IMR-90 (cell line): ENCODE data around the gene KDM1A. TPM values are rescaled to one million over a fixed set of nuclear protein-coding genes. Genes with fewer than 3 reads are reported as not detected.
"Not testable (repeated sequence)": the region's sequence is repeated elsewhere in the genome, so short reads cannot be mapped to it uniquely, and the experiment has no call there.

ENCODE experiments used
- ATAC-seq: fragments of 200-7000 bp; cut with Tn5 transposase; 2 replicates; pipeline ENCODE4 v1.9.1; 2020; ENCODE audit warnings: low read depth, mild to moderate bottlenecking, moderate library complexity
- BruUV-seq: library from RNA; stranded (reverse); fragments of 400-500 nt; replicated peaks from 2 replicates; lab custom pipeline; 2021; lab: Mats Ljungman, UMichigan
- CTCF ChIA-PET: fragments of 300-600 bp; formaldehyde crosslinking; extraction: SDS; loops from one replicate; lab custom pipeline; 2021; ENCODE audit warnings: antibody characterized with exemption; lab: Yijun Ruan, JAX
- POLR2A ChIA-PET: fragments of 300-600 bp; sonication (Branson Sonifier 250); formaldehyde crosslinking; loops from one replicate; lab custom pipeline; 2022; ENCODE audit warnings: antibody characterized with exemption; ENCODE audit not compliant: unreplicated experiment; lab: Charles Lee
- DNase-seq: peaks from one replicate; pipeline ENCODE4 v3.0.0; 2013
- H2AFZ ChIP-seq: replicated peaks from 2 replicates; pipeline ENCODE3; 2013; ENCODE audit warnings: low read length, mild to moderate bottlenecking; ENCODE audit not compliant: poor library complexity
- H2AK5ac ChIP-seq: 2 replicates; pipeline ENCODE4 v1.6.1; 2013; ENCODE audit warnings: low read depth, low read length, inconsistent platforms
- H2AK9ac ChIP-seq: replicated peaks from 2 replicates; pipeline ENCODE3; 2013; ENCODE audit warnings: mild to moderate bottlenecking, low read depth, low read length, moderate library complexity; ENCODE audit not compliant: poor library complexity
- H2BK120ac ChIP-seq: 2 replicates; pipeline ENCODE4 v1.6.1; 2013; ENCODE audit warnings: low read depth, low read length, inconsistent platforms
- H2BK15ac ChIP-seq: 3 replicates; pipeline ENCODE4 v1.6.1; 2013; ENCODE audit warnings: low read depth, low read length, inconsistent platforms
- H2BK20ac ChIP-seq: 2 replicates; pipeline ENCODE4 v1.6.1; 2013; ENCODE audit warnings: low read depth, mild to moderate bottlenecking, inconsistent platforms, low read length, moderate library complexity
- H2BK5ac ChIP-seq: 2 replicates; pipeline ENCODE4 v1.6.1; 2013; ENCODE audit warnings: mild to moderate bottlenecking, low read depth, low read length, inconsistent platforms; ENCODE audit not compliant: poor library complexity, severe bottlenecking
- H3K14ac ChIP-seq: replicated peaks from 2 replicates; pipeline ENCODE4 v1.6.1; 2013; ENCODE audit warnings: low read depth, low read length, inconsistent platforms
- H3K18ac ChIP-seq: 2 replicates; pipeline ENCODE4 v1.6.1; 2013; ENCODE audit warnings: low read depth, low read length, control low read depth
- H3K23ac ChIP-seq: 2 replicates; pipeline ENCODE4 v1.6.1; 2013; ENCODE audit warnings: low read depth, low read length, inconsistent platforms
- H3K27ac ChIP-seq: 2 replicates; pipeline ENCODE4 v1.5.1; 2013; ENCODE audit warnings: mild to moderate bottlenecking, control low read depth, low read length; ENCODE audit not compliant: insufficient read depth
- H3K27me3 ChIP-seq: 2 replicates; pipeline ENCODE4 v1.6.1; 2013; ENCODE audit warnings: low read length; ENCODE audit not compliant: control insufficient read depth, insufficient read depth
- H3K36me3 ChIP-seq: 2 replicates; pipeline ENCODE4 v1.6.1; 2013; ENCODE audit warnings: low read length, mixed read lengths; ENCODE audit not compliant: control insufficient read depth, insufficient read depth
- H3K4ac ChIP-seq: 2 replicates; pipeline ENCODE4 v1.6.1; 2013; ENCODE audit warnings: low read depth, low read length, inconsistent platforms
- H3K4me1 ChIP-seq: 2 replicates; pipeline ENCODE4 v1.6.1; 2013; ENCODE audit warnings: low read length, mixed read lengths; ENCODE audit not compliant: control insufficient read depth, insufficient read depth
- H3K4me2 ChIP-seq: 2 replicates; pipeline ENCODE4 v1.6.1; 2013; ENCODE audit warnings: low read depth, mild to moderate bottlenecking, control low read depth, low read length, moderate library complexity
- H3K4me3 ChIP-seq: 2 replicates; pipeline ENCODE4 v1.5.1; 2013; ENCODE audit warnings: low read depth, mild to moderate bottlenecking, control low read depth, low read length, moderate library complexity; ENCODE audit not compliant: insufficient read depth
- H3K56ac ChIP-seq: 2 replicates; pipeline ENCODE4 v1.6.1; 2013; ENCODE audit warnings: low read length, inconsistent platforms; ENCODE audit not compliant: insufficient read depth; ENCODE audit errors: extremely low read depth
- H3K79me1 ChIP-seq, 2 experiments: 2 replicates each; pipeline ENCODE4 v1.6.1; 2013; ENCODE audit warnings: low read length in 2 of 2, inconsistent platforms in 1 of 2, low read depth in 1 of 2
- H3K9ac ChIP-seq: 2 replicates; pipeline ENCODE4 v1.6.1; 2013; ENCODE audit warnings: low read depth, low read length, control low read depth
- H3K9me1 ChIP-seq: 2 replicates; pipeline ENCODE4 v1.6.1; 2013; ENCODE audit warnings: low read length, inconsistent platforms; ENCODE audit not compliant: insufficient read depth
- H3K9me3 ChIP-seq: 2 replicates; pipeline ENCODE4 v1.6.1; 2013; ENCODE audit warnings: low read length; ENCODE audit not compliant: control insufficient read depth, insufficient read depth
- H4K20me1 ChIP-seq: 2 replicates; pipeline ENCODE4 v1.6.1; 2013; ENCODE audit warnings: low read length, inconsistent platforms; ENCODE audit not compliant: insufficient read depth
- H4K5ac ChIP-seq: 2 replicates; pipeline ENCODE4 v1.6.1; 2013; ENCODE audit warnings: mild to moderate bottlenecking, low read depth, low read length, control low read depth
- H4K8ac ChIP-seq, 2 experiments: 2 replicates each; pipeline ENCODE4 v1.6.1; 2013; ENCODE audit warnings: low read depth in 2 of 2, low read length in 2 of 2, control low read depth in 1 of 2, inconsistent platforms in 1 of 2
- H4K91ac ChIP-seq: 2 replicates; pipeline ENCODE4 v1.6.1; 2013; ENCODE audit warnings: low read depth, low read length, inconsistent platforms; ENCODE audit not compliant: insufficient read depth
- BHLHE40 ChIP-seq: fragments of 150-350 bp; IDR thresholded peaks from 2 replicates; pipeline ENCODE4 v1.6.1; 2016; ENCODE audit warnings: mild to moderate bottlenecking, low read depth, low read length
- CEBPB ChIP-seq: IDR thresholded peaks from 2 replicates; pipeline ENCODE4 v1.6.1; 2012; ENCODE audit warnings: low read depth, low read length, improper control_type of control experiment
- CHD1 ChIP-seq: IDR thresholded peaks from 2 replicates; pipeline ENCODE4 v1.6.1; 2012; ENCODE audit warnings: low read depth, low read length, improper control_type of control experiment
- FOS ChIP-seq: fragments of 150-350 bp; IDR thresholded peaks from 2 replicates; pipeline ENCODE4 v1.6.1; 2016; ENCODE audit warnings: low read depth, low read length
- MXI1 ChIP-seq: IDR thresholded peaks from 2 replicates; pipeline ENCODE4 v1.6.1; 2012; ENCODE audit warnings: low read depth, mild to moderate bottlenecking, low read length, moderate library complexity, borderline replicate concordance
- RFX5 ChIP-seq: IDR thresholded peaks from 2 replicates; pipeline ENCODE4 v1.8.0; 2012; ENCODE audit warnings: low read depth, mild to moderate bottlenecking, low read length, moderate library complexity
- WGBS, 2 experiments: methylation state at CpG; one replicate each; pipeline versions ENCODE4 v1.1.5 to v1.1.7; 2013; ENCODE audit warnings: missing lambda C conversion rate in 2 of 2; ENCODE audit not compliant: insufficient read length in 1 of 2; ENCODE audit errors: extremely low coverage in 2 of 2; 5-methylcytosine and 5-hydroxymethylcytosine counted together
- dilution Hi-C: fragments of 300-500 bp; cut with HindIII; formaldehyde crosslinking; loops from one replicate; pipeline ENCODE4 v1.14.3; 2018; ENCODE audit warnings: low sequenced_read_pairs; ENCODE audit not compliant: unreplicated experiment
- in situ Hi-C: fragments of 300-500 bp; cut with MboI; formaldehyde crosslinking; loops from 3 replicates; pipeline ENCODE4 v1.14.3; 2019; ENCODE audit warnings: low sequenced_read_pairs, inconsistent platforms, mixed read lengths
- intact Hi-C: fragments of 100-400 bp; cut with micrococcal nuclease; formaldehyde crosslinking; loops from 2 replicates; pipeline ENCODE4 v1.10.0; 2022
- polyA plus RNA-seq, 3 experiments: library from polyadenylated mRNA; depleted of rRNA; stranded (reverse); fragments of >200 nt; gene quantifications; 2 replicates each; pipeline ENCODE4 v1.2.3, GENCODE V29; 2012; ENCODE audit warnings: low replicate concordance in 1 of 3
- total RNA-seq: library from RNA; depleted of rRNA; stranded (reverse); fragments of >200 nt; gene quantifications from 2 replicates; pipeline ENCODE4 v1.2.3, GENCODE V29; 2012

Gene KDM1A
- total and polyA plus RNA-seq, 2 of the 4 experiments (the other 2 are of a cell fraction): 58.7 to 104 TPM

DNA sequence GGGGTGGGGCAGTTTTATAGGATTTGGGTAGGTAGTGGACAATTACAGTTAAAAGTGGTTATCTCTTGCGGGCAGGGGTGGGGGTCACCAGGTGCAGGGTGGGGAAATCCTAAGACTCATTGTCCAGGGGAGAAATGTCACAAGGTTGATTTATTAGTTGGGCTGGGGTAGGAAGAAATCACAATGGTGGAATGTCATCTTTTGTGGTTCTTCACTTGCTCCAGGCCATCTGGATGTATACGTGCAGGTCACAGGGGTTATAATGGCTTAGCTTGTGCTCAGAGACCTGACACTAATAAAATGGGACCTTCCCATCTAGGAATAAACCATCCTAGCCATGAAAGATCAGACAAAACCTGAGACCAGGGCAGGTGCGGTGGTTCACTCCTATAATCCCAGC is 15.2 kb upstream of the KDM1A start:
- CTCF ChIA-PET: no interaction called here
- Histone ChIP-seq H2BK15ac (no peak overlapping the region), H3K4ac (no peak overlapping the region), H3K27me3 (peaks cover 35% of the 10 kb centered on the region), H2AK5ac (no peak overlapping the region), H3K9ac (no peak overlapping the region), H3K27ac (no peak overlapping the region), H2BK20ac (no peak overlapping the region), H3K9me1 (no peaks in the 10 kb centered on the region), H4K91ac (no peak overlapping the region), H2BK120ac (no peak overlapping the region), H2AK9ac (no peak overlapping the region), H3K23ac (no peak overlapping the region), H3K9me3 (peaks cover 11% of the 10 kb centered on the region), H3K79me1 (no peaks in the 10 kb centered on the region), H2BK5ac (no peak overlapping the region), H3K18ac (no peak overlapping the region), H3K14ac (no peak overlapping the region), H3K4me1 (no peaks in the 10 kb centered on the region), H3K4me3 (no peak overlapping the region), H4K8ac (no peak overlapping the region), H2AFZ (no peak overlapping the region), H4K20me1 (no peaks in the 10 kb centered on the region), H3K36me3 (no peaks in the 10 kb centered on the region), H4K5ac (no peak overlapping the region), H3K4me2 (no peak overlapping the region), H3K56ac (no peak overlapping the region)
- POLR2A ChIA-PET: no interaction called here
- in situ Hi-C loops: no loop called here
- dilution Hi-C loops: no loop called here
- ATAC-seq (no peak), DNase-seq (no peak)
- TF ChIP-seq FOS (no peak), CHD1 (no peak), RFX5 (no peak), CEBPB (no peak), BHLHE40 (no peak), MXI1 (no peak)
- no TSS peak for BruUV-seq
- intact Hi-C loops: no loop called here
- no CpG with 5 or more reads among the region's 3 CpGs for WGBS, 2 experiments

GRCh38 chr1:23004769-23005168 is 14.5 kb upstream of the KDM1A start:
- CTCF ChIA-PET: interaction anchor here (0.6 kb wide), 1 partner anchor 353 kb away, joined by 3 read pairs; no protein-coding TSS in a partner anchor
- H4K91ac ChIP-seq, H3K4me2 ChIP-seq, H3K79me1 ChIP-seq, H4K5ac ChIP-seq, H4K20me1 ChIP-seq, in situ Hi-C loops, intact Hi-C loops, ATAC-seq, H2AK9ac ChIP-seq, H3K4me3 ChIP-seq, H3K23ac ChIP-seq, POLR2A ChIA-PET, H3K27ac ChIP-seq, H3K14ac ChIP-seq, H3K9ac ChIP-seq, H3K4ac ChIP-seq, dilution Hi-C loops, H3K4me1 ChIP-seq, H3K18ac ChIP-seq, H2AFZ ChIP-seq, H2BK15ac ChIP-seq, H3K9me1 ChIP-seq, DNase-seq, BruUV-seq, H3K36me3 ChIP-seq, H4K8ac ChIP-seq, H2BK20ac ChIP-seq, H2AK5ac ChIP-seq, H2BK5ac ChIP-seq, H2BK120ac ChIP-seq: not testable (repeated sequence)
- Histone ChIP-seq H3K56ac (0 out of 2 replicates have a peak overlapping the region, but pooled peaks have one; percentile 6), H3K27me3 (peaks cover 35% of the 10 kb centered on the region), H3K9me3 (peaks cover 11% of the 10 kb centered on the region)
- no CpG with 5 or more reads among the region's 3 CpGs for WGBS, 2 experiments
